ENCODE results near the gene PARD6G.

GRCh38 chr18:80161781-80162417 is 85.4 kb downstream of the PARD6G start:
- TF ChIP-seq POLR2A (IDR thresholded peaks at IDR 0.05): no peak
- TF ChIP-seq CTCF (IDR thresholded peaks at IDR 0.05): no peak

Data from body of pancreas (tissue), 4 donors.